NCI-H446 (cell line): ENCODE data around the gene MT1X.

Source experiments
- DNase-seq, 2 experiments: peaks; one replicate each; lab custom pipeline; 2025; lab: John Stamatoyannopoulos, UW

MT1X gene

GRCh38 chr16:56681939-56682702 is at the start of gene MT1X:
TSS of gene MT1X (plus strand) at chr16:56682470. CDS start at chr16:56682541, 71 bp downstream.
- DNase-seq: peak; percentile 35 to 91

- DNase-seq: no peak
These were observed 49.4 kb upstream of the MT1X start for GRCh38 chr16:56632848-56633365.

GRCh38 chr16:56633535-56633934 is 48.7 kb upstream of the MT1X start:
- no peak for DNase-seq

DNA sequence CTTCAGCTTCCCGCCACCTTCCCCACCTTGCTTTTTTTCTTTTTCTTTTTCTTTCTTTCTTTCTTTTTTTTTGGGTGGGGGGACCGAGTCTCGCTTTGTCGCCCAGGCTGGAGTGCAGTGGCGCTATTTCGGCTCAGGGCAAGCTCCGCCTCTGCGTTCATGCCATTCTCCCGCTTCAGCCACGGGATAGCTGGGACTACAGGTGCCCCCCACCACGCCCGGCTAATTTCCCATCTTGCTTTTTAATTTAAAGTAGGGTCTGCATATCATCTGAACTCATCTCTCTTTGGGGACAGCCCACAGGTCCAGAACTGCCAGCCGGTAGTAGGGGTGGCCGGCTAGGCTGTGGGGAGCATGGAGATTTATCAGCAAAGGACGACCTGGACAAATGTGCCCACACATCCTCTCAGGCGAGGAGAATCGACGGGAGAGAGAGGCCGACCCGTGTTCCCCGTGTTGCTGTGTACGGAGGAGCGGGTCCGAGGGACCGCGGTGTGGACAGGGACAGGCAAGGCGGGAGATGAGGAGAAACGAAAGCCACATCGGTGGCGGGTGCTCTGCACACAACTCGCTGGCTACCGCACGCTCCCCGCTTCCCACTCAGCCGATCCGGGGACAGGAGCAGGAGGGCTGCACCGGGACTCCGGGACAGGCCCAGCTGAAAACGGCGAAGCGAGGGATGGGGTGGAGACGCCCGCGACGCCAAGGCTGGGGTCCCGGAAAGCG is 47.4 kb upstream of the MT1X start:
- no peak for DNase-seq

DNA sequence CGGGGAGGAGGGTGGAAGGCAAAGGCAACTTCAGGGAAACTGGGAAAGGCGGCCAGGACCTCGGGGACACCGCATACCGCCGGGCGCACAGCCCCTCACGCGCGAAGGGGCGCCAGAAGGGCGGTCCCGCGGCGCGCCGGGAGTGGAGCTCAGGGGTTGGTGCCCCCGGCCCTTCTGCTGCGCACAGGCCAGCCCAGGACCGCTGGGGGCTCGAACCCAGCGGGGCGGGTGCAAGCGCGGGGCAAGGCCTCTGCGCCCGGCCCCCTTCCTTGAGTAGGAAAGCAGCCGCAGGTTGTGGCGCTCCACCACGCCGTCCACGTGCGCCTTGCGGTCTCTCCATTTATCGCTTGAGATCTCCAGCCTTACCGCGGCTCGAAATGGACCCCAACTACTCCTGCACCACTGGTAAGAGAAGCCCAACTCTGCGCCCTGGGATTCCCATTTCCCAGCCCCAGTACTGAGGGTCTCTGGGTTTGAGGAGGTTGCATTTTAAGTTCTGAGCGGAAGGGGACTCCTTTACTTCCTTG is 46.8 kb upstream of the MT1X start:
- DNase-seq: no peak

- no peak for DNase-seq
These were observed 45.5 kb upstream of the MT1X start for GRCh38 chr16:56636616-56637413.

DNA sequence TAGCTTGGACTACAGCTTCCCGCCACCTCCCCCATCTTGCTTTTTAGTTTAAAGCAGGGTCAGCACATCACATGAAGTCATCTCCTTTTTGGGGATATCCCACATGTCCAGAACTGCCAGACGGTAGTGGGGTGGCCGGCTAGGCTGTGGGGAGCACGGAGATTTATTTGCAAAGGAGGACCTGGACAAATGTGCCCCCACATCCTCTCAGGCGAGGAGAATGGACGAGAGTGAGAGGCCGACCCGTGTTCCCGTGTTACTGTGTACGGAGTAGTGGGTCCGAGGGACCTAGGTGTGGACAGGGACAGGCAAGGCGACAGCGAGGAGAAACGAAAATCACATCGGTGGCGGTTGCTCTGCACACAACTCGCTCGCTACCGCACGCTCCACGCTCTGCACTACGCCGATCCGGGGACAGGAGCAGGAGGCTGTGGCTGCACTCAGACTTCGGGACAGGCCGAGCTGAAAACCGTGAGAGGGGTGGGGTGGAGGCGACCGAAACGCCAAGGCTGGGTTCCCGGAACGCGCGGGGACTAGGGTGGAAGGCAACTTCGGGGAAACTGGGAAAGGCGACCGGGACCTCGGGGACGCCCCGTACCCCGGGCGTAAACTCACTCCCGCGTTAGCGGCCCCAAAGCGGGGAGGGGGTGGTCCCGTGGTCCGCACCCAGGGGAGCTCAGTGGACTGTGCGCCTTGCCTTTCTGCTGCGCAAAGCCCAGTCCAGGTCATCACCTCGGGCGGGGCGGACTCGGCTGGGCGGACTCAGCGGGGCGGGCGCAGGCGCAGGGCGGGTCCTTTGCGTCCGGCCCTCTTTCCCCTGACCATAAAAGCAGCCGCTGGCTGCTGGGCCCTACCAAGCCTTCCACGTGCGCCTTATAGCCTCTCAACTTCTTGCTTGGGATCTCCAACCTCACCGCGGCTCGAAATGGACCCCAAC is 44.2 kb upstream of the MT1X start, which contains the start of gene MT1A:
Gene MT1A (plus strand): TSS at position 853 of the 937 bp plus-strand sequence. CDS start 73 bp downstream, at position 926.
- no peak for DNase-seq

DNA sequence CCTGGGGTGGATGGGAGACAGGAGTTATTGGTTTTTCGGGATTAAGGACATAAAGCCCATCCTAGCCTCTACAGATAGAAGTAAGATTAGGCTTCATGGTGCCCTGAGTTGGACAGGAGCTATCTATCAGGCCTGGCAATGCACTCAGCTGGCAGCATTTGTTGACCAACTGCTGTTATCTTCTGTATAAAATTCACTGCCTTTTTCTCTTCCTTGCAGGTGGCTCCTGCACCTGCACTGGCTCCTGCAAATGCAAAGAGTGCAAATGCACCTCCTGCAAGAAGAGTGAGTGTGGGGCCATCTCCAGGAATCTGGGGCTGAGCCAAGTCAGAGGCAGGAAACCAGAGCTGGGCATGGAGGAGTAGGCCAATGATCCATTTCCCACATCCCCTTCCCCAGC is 43.2 kb upstream of the MT1X start:
- no peak for DNase-seq

GRCh38 chr16:56640076-56640475 is 42.2 kb upstream of the MT1X start:
- DNase-seq: no peak

DNA sequence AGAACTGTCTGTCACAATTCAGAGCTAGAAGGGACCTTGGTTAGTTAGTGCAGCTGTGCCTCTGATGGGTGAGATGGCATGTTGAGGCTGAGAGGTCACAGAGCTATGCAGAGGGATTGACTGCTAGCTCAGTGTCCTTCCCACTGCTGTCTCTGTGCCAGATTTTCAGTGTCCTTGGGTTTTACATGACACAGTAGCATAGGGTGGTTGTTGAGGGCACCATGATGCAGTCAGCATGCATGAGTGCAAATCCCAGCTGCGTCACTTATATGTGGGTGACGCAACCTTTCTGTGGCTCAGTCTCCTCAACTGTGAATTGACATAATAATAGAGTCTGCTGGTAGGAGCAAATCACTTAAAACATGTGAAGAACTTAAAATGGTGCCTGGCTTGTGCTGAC is 41.1 kb upstream of the MT1X start:
- DNase-seq: no peak

- DNase-seq: no peak
These were observed 39.0 kb upstream of the MT1X start for GRCh38 chr16:56643080-56643778.

DNA sequence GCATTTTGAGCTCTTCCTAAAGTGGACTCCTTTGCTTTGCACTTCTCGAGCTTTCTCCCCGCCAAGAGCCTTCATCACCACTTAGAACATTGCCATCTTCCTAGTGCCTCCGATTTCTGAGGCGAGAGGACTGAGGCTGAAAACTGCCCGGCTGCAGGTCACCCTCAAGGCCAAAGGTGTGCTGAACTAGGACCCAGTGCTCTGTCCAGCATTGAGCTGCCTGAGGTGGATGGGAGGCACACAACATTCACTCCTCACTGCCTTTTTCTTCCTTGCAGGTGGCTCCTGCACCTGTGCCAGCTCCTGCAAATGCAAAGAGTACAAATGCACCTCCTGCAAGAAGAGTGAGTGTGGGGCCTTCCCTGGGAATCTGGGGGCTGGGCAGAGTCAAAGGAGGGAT is 38.4 kb upstream of the MT1X start:
- DNase-seq: no peak

GRCh38 chr16:56645311-56645710 is 37.0 kb upstream of the MT1X start:
- DNase-seq: no peak

- no peak for DNase-seq
These were observed 36.4 kb upstream of the MT1X start for GRCh38 chr16:56645838-56646237.

GRCh38 chr16:56647641-56648431 is 34.4 kb upstream of the MT1X start:
- no peak for DNase-seq

GRCh38 chr16:56649271-56649670 is 33.0 kb upstream of the MT1X start:
- DNase-seq: no peak

- no peak for DNase-seq
These were observed 32.5 kb upstream of the MT1X start for GRCh38 chr16:56649820-56650219.

DNA sequence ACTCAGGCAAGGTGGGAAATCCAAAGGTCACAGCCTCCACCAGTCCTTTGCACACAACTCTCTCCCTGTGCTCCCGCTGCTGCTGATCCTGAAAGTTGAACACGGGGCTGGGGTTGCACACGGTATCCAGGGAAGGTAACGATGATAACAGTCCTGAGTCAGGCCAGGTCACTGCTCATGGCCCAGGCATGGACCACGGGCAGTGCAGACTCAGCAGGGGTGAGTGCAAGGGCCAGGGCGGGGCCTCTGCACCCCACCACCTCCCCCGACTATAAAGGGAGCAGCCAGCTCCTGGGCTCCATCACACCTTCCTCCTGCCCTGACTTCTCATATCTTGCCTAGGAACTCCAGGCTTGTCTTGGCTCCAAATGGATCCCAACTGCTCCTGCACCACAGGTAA is 30.7 kb upstream of the MT1X start, which contains the start of gene MT1B:
Gene MT1B (plus strand): TSS at position 301 of the 400 bp plus-strand sequence. CDS start 68 bp downstream, at position 369.
- DNase-seq: no peak

DNA sequence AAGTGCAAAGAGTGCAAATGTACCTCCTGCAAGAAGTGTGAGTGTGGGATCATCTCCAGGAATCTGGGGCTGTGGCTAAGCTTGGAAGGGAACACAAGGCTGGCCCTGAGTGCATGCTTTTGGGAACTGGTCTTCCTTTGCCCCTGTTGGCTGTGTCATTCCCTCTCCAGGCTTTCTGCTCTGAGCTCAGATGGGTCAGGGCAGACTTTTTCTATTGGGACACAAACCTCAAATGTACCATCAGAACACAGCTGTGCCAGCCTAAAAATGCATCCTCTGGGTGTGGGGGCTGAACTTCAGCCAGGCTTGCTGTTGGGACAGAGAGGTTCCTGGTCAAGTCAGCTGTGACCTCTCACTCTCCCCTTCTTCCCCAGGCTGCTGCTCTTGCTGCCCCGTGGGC is 29.7 kb upstream of the MT1X start:
- no peak for DNase-seq
